HG02588 (cell line): Measurements from ENCODE around the gene DMAC2.
"Not testable (repeated sequence)": the region's sequence is repeated elsewhere in the genome, so short reads cannot be mapped to it uniquely, and the experiment has no call there.

Source experiments
- ATAC-seq: cut with Tn5 transposase; IDR thresholded peaks from one replicate; pipeline ENCODE4 v1.9.1; 2021; ENCODE audit warnings: mild to moderate bottlenecking, moderate library complexity; ENCODE audit not compliant: unreplicated experiment

DMAC2 gene

GRCh38 chr19:41443813-41444455, 4.2 kb upstream of the DMAC2 start:
- no peak for ATAC-seq

GRCh38 chr19:41442473-41443355, 3.0 kb upstream of the DMAC2 start, which contains the start of gene ERICH4:
ERICH4 (plus strand) TSS chr19:41443156; CDS start chr19:41443170, 14 bp downstream.
- ATAC-seq, result no peak

DNA sequence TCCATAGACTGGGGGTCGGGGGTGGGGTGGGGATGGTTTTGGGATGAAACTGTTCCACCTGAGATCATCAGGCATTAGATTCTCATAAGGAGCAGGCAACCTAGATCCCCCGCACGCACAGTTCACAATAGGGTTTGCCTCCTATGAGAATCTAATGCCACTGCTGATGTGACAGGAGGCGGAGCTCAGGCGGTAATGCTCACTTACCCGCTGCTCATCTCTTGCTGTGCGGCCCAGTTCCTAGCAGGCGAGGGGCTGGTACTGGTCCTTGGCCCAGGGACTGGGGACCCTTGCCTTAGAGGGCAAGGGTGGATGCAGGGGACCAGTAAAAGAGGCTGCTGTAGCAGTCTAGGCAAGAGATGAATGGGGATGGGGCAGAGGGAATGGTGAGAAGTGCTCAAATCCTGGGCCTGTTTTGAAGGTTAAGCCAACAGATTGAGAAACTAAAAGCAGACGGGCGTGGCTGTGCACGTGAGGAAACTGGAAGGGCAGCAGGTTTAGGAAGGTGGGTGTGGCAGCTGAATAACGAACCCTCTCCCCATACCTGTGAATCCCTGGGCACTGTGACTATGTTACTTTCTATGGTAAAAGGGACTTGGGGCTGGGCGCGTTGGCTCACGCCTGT, 1.7 kb upstream of the DMAC2 start:
- ATAC-seq, result no peak

- no peak for ATAC-seq
These were observed 1.7 kb downstream of the DMAC2 start for GRCh38 chr19:41437944-41438574.

DNA sequence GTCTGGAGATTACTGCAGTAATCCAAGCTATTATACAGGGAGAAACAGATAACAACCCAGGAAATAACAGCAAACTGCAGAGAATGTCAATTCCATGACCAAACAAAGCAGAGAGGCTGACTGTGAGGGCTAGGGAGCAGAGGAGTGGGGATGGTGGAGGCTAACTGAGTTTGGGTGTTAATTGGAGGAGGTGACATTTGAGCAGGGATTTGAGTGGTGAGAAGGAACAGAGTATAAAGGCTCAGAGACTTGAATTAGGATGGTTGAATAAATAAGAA, 3.1 kb downstream of the DMAC2 start:
- ATAC-seq, result no peak

DNA sequence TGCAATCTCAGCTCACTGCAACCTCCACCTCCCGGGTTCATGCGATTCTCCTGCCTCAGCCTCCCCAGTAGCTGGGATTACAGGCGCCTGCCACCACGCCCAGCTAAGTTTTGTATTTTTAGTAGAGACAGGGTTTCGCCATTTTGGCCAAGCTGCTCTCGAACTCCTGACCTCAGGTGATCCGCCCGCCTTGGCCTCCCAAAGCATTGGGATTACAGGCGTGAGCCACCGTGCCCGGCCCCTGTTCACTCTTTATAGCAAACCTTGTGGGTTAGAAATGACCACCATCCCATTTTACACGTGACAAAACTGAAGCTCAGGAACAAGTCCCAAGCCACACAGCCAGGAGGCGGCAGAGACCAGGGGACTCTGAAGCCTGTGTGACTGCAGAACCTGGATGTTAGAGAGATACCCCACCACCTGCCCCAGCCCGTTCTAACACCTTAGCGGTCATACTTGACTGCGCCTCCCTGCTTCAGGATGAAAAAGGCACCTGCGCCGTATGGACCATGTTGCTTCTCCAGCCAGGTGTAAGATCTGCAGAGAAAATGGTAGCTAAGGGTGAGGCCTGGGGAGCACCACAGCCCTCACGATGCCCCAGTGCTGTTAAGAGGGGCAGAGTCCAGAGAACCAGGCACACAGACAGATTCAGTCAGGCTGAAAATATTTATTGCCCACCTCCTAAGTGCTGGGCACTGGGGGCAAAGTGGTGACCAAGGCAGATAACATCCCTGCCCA, 3.6 kb downstream of the DMAC2 start:
- no peak for ATAC-seq

GRCh38 chr19:41435376-41435775, 4.3 kb downstream of the DMAC2 start:
- not testable (repeated sequence) for ATAC-seq

- ATAC-seq, result no peak
These were observed 5.3 kb downstream of the DMAC2 start for GRCh38 chr19:41434450-41434849.

DNA sequence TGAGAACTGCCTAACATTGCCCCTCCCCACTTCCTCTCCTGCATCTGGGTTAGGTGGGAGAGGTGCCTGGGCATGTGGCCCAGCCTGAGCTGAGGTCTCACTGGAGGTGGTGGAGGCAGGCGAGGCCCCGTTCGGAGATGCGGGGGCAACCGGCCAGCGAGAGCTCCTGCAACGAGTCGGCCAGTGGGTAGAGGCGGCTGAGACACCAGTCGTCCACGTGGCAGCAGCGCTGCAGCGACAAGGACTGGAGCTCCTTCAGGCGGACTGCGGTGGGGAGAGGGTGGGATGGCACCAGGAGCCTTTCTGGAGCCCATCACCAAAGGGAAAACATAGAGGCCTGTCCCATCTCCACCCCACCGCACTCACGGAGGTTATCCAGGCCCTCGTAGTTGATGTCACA, 6.5 kb downstream of the DMAC2 start:
- ATAC-seq, result no peak

- no peak for ATAC-seq
These were observed 8.0 kb downstream of the DMAC2 start for GRCh38 chr19:41431426-41432386.

GRCh38 chr19:41430922-41431321, 8.8 kb downstream of the DMAC2 start:
- ATAC-seq, result no peak

DNA sequence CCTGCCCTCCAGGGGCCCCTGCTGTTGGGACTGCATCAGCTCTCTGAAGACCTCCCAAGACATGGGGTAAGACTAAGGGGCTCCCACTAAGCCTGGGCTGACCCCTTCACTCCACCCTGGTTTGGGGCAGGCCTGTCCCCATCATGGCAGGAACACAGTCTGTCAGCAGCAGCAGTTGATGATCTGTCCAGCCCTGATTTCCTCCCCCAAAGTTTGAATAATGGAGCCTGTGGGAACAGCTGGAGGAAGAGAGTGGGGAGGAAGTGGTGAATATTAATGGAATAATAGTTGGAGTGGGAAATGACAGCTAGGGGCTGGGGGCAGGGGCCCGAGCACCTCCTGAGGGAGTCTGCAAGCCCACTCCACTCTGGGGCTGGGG, 11.2 kb downstream of the DMAC2 start:
- ATAC-seq, result no peak

GRCh38 chr19:41427647-41428480, 11.8 kb downstream of the DMAC2 start:
- no peak for ATAC-seq

- ATAC-seq, result no peak
These were observed 12.6 kb downstream of the DMAC2 start, which contains the start of gene B3GNT8 for GRCh38 chr19:41426952-41427646. B3GNT8 (minus strand) TSS chr19:41427374; CDS start chr19:41426778, 596 bp downstream.

GRCh38 chr19:41426116-41426841, 13.4 kb downstream of the DMAC2 start:
- ATAC-seq, result no peak

DNA sequence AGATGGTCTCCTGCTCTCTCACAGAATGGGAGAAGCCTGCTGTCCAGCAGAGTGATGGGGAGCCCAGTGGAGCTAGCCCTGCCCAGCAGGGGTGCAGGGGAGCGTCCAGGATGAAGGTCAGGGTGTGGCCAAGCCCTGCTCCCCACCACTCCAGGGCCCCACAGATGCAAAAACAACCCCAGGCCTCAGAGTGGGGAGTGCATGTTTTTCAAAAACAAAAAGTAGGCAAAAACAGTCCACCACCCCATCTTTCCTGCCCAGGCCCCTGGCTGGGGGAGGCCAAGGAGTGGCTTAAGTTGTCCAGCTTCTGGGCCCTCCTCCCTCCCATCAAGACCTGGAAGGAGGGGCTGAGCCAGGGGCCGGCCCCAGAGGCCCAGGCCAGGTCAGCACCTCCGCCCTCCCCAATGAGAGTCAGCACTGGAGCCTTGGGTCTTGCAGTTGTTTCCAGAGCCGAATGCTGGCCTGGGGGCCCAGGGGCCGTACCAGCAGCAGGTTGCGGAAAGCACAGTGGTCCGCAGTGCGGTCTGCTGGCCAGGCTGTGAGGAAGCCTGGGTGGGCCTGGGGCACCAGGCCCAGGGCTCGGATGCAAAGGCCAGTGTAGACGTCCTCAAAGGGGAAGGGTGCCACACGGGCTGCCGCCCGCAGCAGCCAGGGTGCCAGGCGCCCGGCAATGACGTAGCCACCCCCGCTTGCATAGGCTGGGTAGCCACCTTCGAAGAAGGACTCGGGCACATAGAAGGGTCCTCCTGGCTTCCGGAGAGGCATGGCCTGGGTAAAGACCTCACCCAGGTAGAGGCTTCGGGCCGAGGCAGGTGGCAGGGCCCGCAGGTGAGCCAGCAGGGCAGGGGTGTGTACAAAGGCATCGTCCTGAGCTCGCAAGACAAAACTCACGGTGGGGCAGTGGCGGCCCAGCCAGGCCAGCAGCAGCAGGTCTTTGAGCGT, 14.3 kb downstream of the DMAC2 start:
- ATAC-seq, result no peak
